Lung (tissue), 12 donors: ENCODE results near the gene PXK. TPM values are rescaled to one million over a fixed set of nuclear protein-coding genes. Genes with fewer than 3 reads are reported as not detected.

Experiments used
- ATAC-seq: fragments of 200-7000 bp; cut with Tn5 transposase; one replicate; pipeline ENCODE4 v1.9.1; 2020; ENCODE audit warnings: moderate number of reproducible peaks; ENCODE audit not compliant: insufficient read depth, low FRiP score
- DNase-seq, 3 donors: peaks; one replicate each; pipeline ENCODE4 v3.0.0-alpha.2; 2013 to 2017
- H3K27ac ChIP-seq, 2 donors: one replicate each; pipeline ENCODE4 v1.5.1; 2013; ENCODE audit warnings: mild to moderate bottlenecking in 2 of 2, moderate library complexity in 2 of 2, control low read depth in 1 of 2, inconsistent platforms in 1 of 2, low read depth in 1 of 2, low read length in 1 of 2
- H3K27me3 ChIP-seq, 3 donors: one replicate each; pipeline ENCODE4 v1.5.1; 2013; ENCODE audit warnings: low read length in 2 of 3; ENCODE audit not compliant: control insufficient read depth in 3 of 3, insufficient read depth in 3 of 3
- H3K36me3 ChIP-seq, 4 donors: one replicate each; pipeline ENCODE4 v1.5.1; 2013; ENCODE audit warnings: low read length in 4 of 4, mild to moderate bottlenecking in 1 of 4, moderate library complexity in 1 of 4; ENCODE audit not compliant: control insufficient read depth in 4 of 4, insufficient read depth in 4 of 4
- H3K4me1 ChIP-seq, 5 donors: one replicate each; pipeline ENCODE4 v1.5.1; 2013; ENCODE audit warnings: low read length in 5 of 5, mild to moderate bottlenecking in 2 of 5, moderate library complexity in 1 of 5; ENCODE audit not compliant: control insufficient read depth in 5 of 5, insufficient read depth in 5 of 5
- H3K4me3 ChIP-seq: one replicate; pipeline ENCODE4 v1.5.1; 2013; ENCODE audit warnings: mild to moderate bottlenecking, control low read depth, moderate library complexity
- H3K9ac ChIP-seq, 2 donors: one replicate each; pipeline ENCODE4 v1.5.1; 2013; ENCODE audit warnings: low read length in 2 of 2, control low read depth in 1 of 2; ENCODE audit not compliant: insufficient read depth in 1 of 2
- H3K9me3 ChIP-seq, 4 donors: one replicate each; pipeline ENCODE4 v1.5.1; 2013; ENCODE audit warnings: low read length in 3 of 4, mild to moderate bottlenecking in 1 of 4, moderate library complexity in 1 of 4; ENCODE audit not compliant: control insufficient read depth in 4 of 4, insufficient read depth in 3 of 4
- WGBS, 2 donors: extraction: QIAGEN DNeasy Blood & Tissue Kit; methylation state at CpG; one replicate each; pipeline ENCODE4 v1.1.7; 2013; 5-methylcytosine and 5-hydroxymethylcytosine counted together
- polyA plus RNA-seq, 2 donors: library from polyadenylated mRNA; stranded (reverse); fragments of 200-250 nt; gene quantifications; one replicate each; pipeline ENCODE4 v1.2.1, GENCODE V29; 2013
- total RNA-seq, 2 donors: library from RNA; depleted of rRNA in 1 of 2; stranded (reverse); fragments of >200 nt in 1 of 2; gene quantifications; one replicate each; pipeline ENCODE4 v1.2.1, GENCODE V29; 2014 to 2021
- TF ChIP-seq, protein P1 (sequence below): IDR thresholded peaks from 2 replicates; pipeline ENCODE4 v1.5.1; 2012; ENCODE audit warnings: mild to moderate bottlenecking; ENCODE audit errors: control extremely low read depth, extremely low read depth
- donor health status: control.
- donor health status: control.
- donor health status: Bipolar disorder and iron deficiency.
- donor health status: healthy.
- donor health status: DM: yes; HTN: yes; CAD: no.

PXK gene
- total and polyA plus RNA-seq, 4 donors, result 6.0 to 41.7 (median 22.1) TPM

DNA sequence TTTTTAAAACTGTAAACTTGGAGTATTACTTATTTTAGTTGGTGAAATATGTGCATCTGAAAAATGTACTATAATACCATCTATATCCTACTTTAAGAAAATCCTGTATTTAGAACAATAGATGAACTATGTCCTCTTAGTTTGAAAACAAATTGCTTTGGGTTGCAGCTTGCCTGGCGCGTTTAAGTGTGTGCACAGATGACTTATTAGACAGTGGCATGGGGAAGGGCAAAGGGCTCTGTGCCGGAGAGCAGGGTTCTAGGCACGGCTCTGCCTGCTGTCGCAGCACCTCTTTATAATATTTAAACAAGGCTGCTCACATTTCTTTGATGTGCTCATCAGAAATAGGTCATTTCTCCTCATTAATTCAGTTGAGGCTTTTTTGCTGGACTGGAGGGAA lies 10.0 kb downstream of the PXK start:
- H3K27me3 ChIP-seq, result no peaks in the 10 kb centered on the region
- ATAC-seq, result no peak
- no peaks in the 10 kb centered on the region for H3K9me3 ChIP-seq
- TF ChIP-seq, protein P1, sequence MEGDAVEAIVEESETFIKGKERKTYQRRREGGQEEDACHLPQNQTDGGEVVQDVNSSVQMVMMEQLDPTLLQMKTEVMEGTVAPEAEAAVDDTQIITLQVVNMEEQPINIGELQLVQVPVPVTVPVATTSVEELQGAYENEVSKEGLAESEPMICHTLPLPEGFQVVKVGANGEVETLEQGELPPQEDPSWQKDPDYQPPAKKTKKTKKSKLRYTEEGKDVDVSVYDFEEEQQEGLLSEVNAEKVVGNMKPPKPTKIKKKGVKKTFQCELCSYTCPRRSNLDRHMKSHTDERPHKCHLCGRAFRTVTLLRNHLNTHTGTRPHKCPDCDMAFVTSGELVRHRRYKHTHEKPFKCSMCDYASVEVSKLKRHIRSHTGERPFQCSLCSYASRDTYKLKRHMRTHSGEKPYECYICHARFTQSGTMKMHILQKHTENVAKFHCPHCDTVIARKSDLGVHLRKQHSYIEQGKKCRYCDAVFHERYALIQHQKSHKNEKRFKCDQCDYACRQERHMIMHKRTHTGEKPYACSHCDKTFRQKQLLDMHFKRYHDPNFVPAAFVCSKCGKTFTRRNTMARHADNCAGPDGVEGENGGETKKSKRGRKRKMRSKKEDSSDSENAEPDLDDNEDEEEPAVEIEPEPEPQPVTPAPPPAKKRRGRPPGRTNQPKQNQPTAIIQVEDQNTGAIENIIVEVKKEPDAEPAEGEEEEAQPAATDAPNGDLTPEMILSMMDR, result no peak
- peaks cover 0 to 5% (median 0%) of the 10 kb centered on the region in 4 donors for H3K36me3 ChIP-seq
- H3K27ac ChIP-seq, result no peak overlapping the region
- DNase-seq, result no peak
- H3K4me1 ChIP-seq, result peaks cover 0 to 2% (median 0%) of the 10 kb centered on the region in 5 donors
- H3K9ac ChIP-seq, result no peak overlapping the region
- 86 to 90% methylated on average over 5 of the region's 5 CpGs for WGBS, 2 donors
- H3K4me3 ChIP-seq, result no peak overlapping the region

DNA sequence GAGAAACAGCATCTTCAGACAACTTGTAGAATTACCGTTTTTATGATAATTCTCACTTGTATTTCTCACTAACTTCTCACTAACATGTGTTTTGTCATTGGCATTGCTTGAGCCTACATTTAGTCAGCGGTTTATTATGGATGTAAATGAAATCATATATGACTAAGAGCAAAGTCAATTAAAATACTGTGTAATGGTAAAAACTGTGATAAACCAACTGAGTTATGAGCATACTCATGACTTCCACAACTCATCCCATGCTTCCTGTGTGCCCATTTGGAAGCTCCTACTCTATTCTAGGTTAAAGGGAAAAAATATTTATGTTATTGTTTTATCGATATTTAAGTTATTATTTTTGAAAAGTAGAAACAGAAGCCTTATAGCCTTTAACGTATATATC lies 12.8 kb downstream of the PXK start:
- ATAC-seq (no peak), DNase-seq (no peak)
- Histone ChIP-seq H3K9me3 (no peaks in the 10 kb centered on the region), H3K36me3 (peaks cover 0 to 1% (median 0%) of the 10 kb centered on the region in 4 donors), H3K27me3 (no peaks in the 10 kb centered on the region), H3K9ac (no peak overlapping the region), H3K27ac (no peak overlapping the region), H3K4me3 (no peak overlapping the region), H3K4me1 (peaks cover 0 to 4% (median 2%) of the 10 kb centered on the region in 5 donors)
- 95% methylated on average over 4 of the region's 4 CpGs for WGBS, 2 donors
- TF ChIP-seq, protein P1, result no peak

DNA sequence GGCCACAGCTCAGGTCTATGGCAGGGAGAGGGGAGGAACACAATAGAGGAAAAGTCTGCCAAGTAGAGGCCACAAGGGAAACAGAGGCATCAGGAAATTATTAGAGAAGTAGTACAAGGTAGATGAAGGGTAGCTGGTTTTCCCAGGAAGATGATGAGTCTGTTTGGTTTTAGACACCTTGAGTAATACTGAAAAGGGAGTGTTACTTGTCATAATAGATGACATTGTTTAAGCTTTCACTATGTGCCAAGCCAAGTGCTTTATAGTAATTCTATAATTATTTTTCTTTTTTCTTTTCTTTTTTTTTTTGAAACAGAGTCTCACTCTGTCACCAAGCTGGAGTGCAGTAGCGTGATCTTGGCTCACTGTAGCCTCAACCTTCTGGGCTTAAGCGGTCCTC lies 13.7 kb downstream of the PXK start:
- Histone ChIP-seq H3K4me1 (peaks cover 0 to 9% (median 2%) of the 10 kb centered on the region in 5 donors), H3K36me3 (no peaks in the 10 kb centered on the region), H3K9me3 (no peaks in the 10 kb centered on the region), H3K9ac (no peak overlapping the region), H3K27me3 (no peaks in the 10 kb centered on the region), H3K27ac (no peak overlapping the region), H3K4me3 (no peak overlapping the region)
- TF ChIP-seq, protein P1, result no peak
- 68 to 97% methylated on average over 2 of the region's 2 CpGs for WGBS, 2 donors
- no peak for ATAC-seq
- DNase-seq, result no peak

DNA sequence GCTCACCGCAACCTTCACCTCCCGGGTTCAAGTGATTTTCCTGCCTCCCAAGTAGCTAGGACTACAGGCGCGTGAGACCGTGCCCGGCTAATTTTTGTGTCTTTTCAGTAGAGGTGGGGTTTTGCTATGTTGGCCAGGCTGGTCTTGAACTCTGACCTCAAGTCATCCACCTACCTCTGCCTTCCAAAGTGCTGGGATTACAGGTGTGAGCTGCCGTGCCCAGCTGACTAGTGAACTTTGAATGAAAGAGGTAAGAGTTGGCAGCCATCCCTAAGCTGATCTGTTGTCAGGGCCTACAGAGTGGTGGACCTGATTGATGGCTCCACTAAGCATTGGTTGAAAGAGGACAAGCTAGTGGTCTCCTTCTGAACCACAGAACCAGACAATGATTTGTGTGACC lies 15.3 kb downstream of the PXK start:
- Histone ChIP-seq H3K27me3 (no peaks in the 10 kb centered on the region), H3K9ac (no peak overlapping the region), H3K9me3 (no peaks in the 10 kb centered on the region), H3K27ac (no peak overlapping the region), H3K4me1 (peaks cover 0 to 9% (median 4%) of the 10 kb centered on the region in 5 donors), H3K36me3 (no peaks in the 10 kb centered on the region), H3K4me3 (no peak overlapping the region)
- DNase-seq (no peak), ATAC-seq (no peak)
- TF ChIP-seq, protein P1, result no peak
- 95 to 98% methylated on average over 7 of the region's 7 CpGs for WGBS, 2 donors
